ENCODE results near the gene NFIC. TPM values are rescaled to one million over a fixed set of nuclear protein-coding genes. Genes with fewer than 3 reads are reported as not detected.

NFIC gene
- total RNA-seq, 1 donor from 2014 or later: 38.3 TPM

GRCh38 chr19:3357992-3358688 is 8.2 kb upstream of the NFIC start:
- Histone ChIP-seq H3K4me3 (ENCODE audit: insufficient read depth, low read depth, low read length) (no peak overlapping the region), H3K36me3 (ENCODE audit: insufficient read depth, low read length) (no peaks in the 10 kb centered on the region), H3K4me1 (ENCODE audit: insufficient read depth, low read length) (peaks cover 11% of the 10 kb centered on the region), H3K79me2 (ENCODE audit: insufficient read depth, low read length) (peaks cover 26% of the 10 kb centered on the region), H3K27me3 (ENCODE audit: insufficient read depth, low read length) (no peaks in the 10 kb centered on the region), H4K20me1 (ENCODE audit: insufficient read depth, low read length) (peaks cover 16% of the 10 kb centered on the region), H3K4me2 (ENCODE audit: low read length) (peak overlapping the region; percentile 96), H2AFZ (ENCODE audit: low read depth, low read length) (peak overlapping the region; percentile 34), H3K9me3 (ENCODE audit: insufficient read depth, low read depth, low read length) (no peaks in the 10 kb centered on the region), H3K27ac (ENCODE audit: low read depth, low read length) (no peak overlapping the region), H3K9ac (ENCODE audit: low read length) (no peak overlapping the region)
- DNase-seq (ENCODE audit: low read depth) (no peak), FAIRE-seq (no peak)
- TF ChIP-seq CTCF (IDR thresholded peaks at IDR 0.05; ENCODE audit: insufficient read depth, low read depth, low read length) (no peak), EZH2 (IDR thresholded peaks at IDR 0.05; ENCODE audit: insufficient read depth, low read length) (no peak)
- H3K9me3 Mint-ChIP-seq (ENCODE audit: unreplicated experiment): peaks cover 5% of the 10 kb centered on the region
- peak overlapping the region; percentile 81 for H3K4me3 Mint-ChIP-seq (ENCODE audit: unreplicated experiment)
- no peaks in the 10 kb centered on the region for H3K36me3 Mint-ChIP-seq (ENCODE audit: low read depth, unreplicated experiment)
- peaks cover 10% of the 10 kb centered on the region for H3K4me1 Mint-ChIP-seq (ENCODE audit: low read depth, unreplicated experiment)
- H3K27ac Mint-ChIP-seq (ENCODE audit: unreplicated experiment): peak overlapping the region; percentile 41
- peaks cover 46% of the 10 kb centered on the region for H3K27me3 Mint-ChIP-seq (ENCODE audit: low read depth, unreplicated experiment)

GRCh38 chr19:3358689-3359014 is 7.7 kb upstream of the NFIC start:
- Mint-ChIP-seq H3K4me1 (ENCODE audit: low read depth, unreplicated experiment) (peaks cover 10% of the 10 kb centered on the region), H3K36me3 (ENCODE audit: low read depth, unreplicated experiment) (no peaks in the 10 kb centered on the region), H3K4me3 (ENCODE audit: unreplicated experiment) (peak overlapping the region; percentile 82), H3K9me3 (ENCODE audit: unreplicated experiment) (peaks cover 5% of the 10 kb centered on the region), H3K27ac (ENCODE audit: unreplicated experiment) (no peak overlapping the region), H3K27me3 (ENCODE audit: low read depth, unreplicated experiment) (peaks cover 46% of the 10 kb centered on the region)
- H2AFZ ChIP-seq (ENCODE audit: low read depth, low read length): peak overlapping the region; percentile 83
- H3K27me3 ChIP-seq (ENCODE audit: insufficient read depth, low read length): no peaks in the 10 kb centered on the region
- peaks cover 11% of the 10 kb centered on the region for H3K4me1 ChIP-seq (ENCODE audit: insufficient read depth, low read length)
- TF ChIP-seq CTCF (IDR thresholded peaks at IDR 0.05; ENCODE audit: insufficient read depth, low read depth, low read length) (no peak), EZH2 (IDR thresholded peaks at IDR 0.05; ENCODE audit: insufficient read depth, low read length) (no peak)
- H3K79me2 ChIP-seq (ENCODE audit: insufficient read depth, low read length): peaks cover 30% of the 10 kb centered on the region
- no peaks in the 10 kb centered on the region for H3K9me3 ChIP-seq (ENCODE audit: insufficient read depth, low read depth, low read length)
- peaks cover 20% of the 10 kb centered on the region for H4K20me1 ChIP-seq (ENCODE audit: insufficient read depth, low read length)
- H3K9ac ChIP-seq (ENCODE audit: low read length): peak overlapping the region; percentile 58
- DNase-seq (ENCODE audit: low read depth) (no peak), FAIRE-seq (no peak)
- no peaks in the 10 kb centered on the region for H3K36me3 ChIP-seq (ENCODE audit: insufficient read depth, low read length)
- H3K4me3 ChIP-seq (ENCODE audit: insufficient read depth, low read depth, low read length): peak overlapping the region; percentile 58
- no peak overlapping the region for H3K27ac ChIP-seq (ENCODE audit: low read depth, low read length)
- H3K4me2 ChIP-seq (ENCODE audit: low read length): peak overlapping the region; percentile 96

Data from astrocyte (in vitro differentiated cells and primary cell).